ENCODE results near the gene AJAP1. TPM values are rescaled to one million over a fixed set of nuclear protein-coding genes. Genes with fewer than 3 reads are reported as not detected.

AJAP1 gene
- total and polyA plus RNA-seq, 9 donors, result 0.37 to 1.3 (median 0.74) TPM

DNA sequence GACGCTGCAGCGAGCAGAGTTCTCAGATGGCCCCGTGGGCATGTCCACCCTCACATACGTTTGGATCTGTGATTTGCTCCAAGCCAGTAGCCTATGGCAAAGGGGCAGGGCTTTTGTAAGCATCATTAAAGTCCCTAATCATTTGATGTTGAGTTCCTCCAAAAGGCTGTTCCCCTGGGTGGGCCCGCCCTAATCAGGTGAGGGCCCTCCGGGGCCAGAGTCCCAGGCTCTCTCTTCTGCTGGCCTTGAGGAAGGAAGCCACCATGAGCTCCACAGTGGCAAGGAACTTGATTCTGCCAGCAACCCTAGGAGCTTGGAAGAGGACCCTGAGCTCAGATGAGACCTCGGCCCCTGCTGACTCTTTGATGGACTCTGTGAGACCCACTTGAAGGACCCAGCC is 25.4 kb upstream of the AJAP1 start:
- DNase-seq, result no peak
- whole genome bisulfite sequencing (ENCODE audit: insufficient coverage), result 73% methylated on average over 7 of the region's 7 CpGs

DNA sequence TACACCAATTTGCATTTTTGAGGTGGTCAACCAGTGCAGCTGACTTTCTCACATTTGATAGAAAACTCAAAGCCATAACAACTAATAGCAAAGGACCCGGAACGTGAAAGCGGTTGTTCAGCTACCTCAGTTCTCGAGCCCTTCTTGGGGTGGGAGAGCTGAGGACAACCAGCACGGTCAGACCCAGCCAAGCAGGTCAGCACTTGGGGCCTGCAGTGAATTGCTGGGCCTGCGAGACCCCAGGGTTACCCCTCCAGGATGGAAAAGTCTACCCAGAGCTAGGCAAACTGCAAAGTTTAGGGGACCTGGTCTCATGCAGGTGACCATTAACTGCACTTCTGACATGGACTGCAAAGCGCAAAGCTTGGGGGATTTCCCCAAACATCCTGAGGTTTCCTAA is 23.8 kb upstream of the AJAP1 start:
- WGBS (ENCODE audit: insufficient coverage), result 70% methylated on average over 5 of the region's 7 CpGs
- Histone ChIP-seq H3K9me3 (replicated peaks; ENCODE audit: control insufficient read depth, low read depth, low read length) (no peaks in the 10 kb centered on the region), H3K27ac (ENCODE audit: low read length) (no peak overlapping the region), H3K36me3 (ENCODE audit: control insufficient read depth, insufficient read depth, low read length) (no peaks in the 10 kb centered on the region), H3K27me3 (ENCODE audit: control insufficient read depth, insufficient read depth, low read length) (peaks cover 2% of the 10 kb centered on the region), H3K4me1 (ENCODE audit: control insufficient read depth, insufficient read depth, low read length) (peaks cover 3% of the 10 kb centered on the region), H3K4me3 (ENCODE audit: low read length) (no peak overlapping the region)
- no peak for DNase-seq

More for the DNA sequence above, 25.4 kb upstream of the AJAP1 start:
- Histone ChIP-seq H3K27ac (ENCODE audit: low read length) (no peak overlapping the region), H3K4me3 (ENCODE audit: low read length) (no peak overlapping the region), H3K36me3 (ENCODE audit: control insufficient read depth, insufficient read depth, low read length) (no peaks in the 10 kb centered on the region), H3K9me3 (replicated peaks; ENCODE audit: control insufficient read depth, low read depth, low read length) (no peaks in the 10 kb centered on the region), H3K27me3 (ENCODE audit: control insufficient read depth, insufficient read depth, low read length) (peaks cover 6% of the 10 kb centered on the region), H3K4me1 (ENCODE audit: control insufficient read depth, insufficient read depth, low read length) (peaks cover 3% of the 10 kb centered on the region)

DNA sequence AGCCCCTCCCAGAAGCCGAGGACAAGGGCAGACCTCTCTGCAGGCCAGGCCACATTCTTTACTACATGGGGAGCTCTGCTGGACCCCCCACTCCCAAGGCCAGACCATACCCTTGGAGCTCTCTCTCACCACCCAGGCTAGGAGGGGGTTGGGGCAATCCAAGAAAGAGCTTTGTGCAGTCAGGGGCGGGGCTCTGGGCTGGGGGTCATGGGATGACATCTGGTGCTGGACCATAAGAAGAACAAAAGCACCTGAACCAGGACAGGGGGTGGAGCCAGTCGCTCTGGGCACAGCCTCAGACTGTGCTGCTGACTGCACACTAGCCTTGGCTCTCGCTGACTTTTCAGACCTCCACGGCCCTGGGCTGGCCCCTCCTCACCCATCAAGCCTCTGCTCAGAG is 23.1 kb upstream of the AJAP1 start:
- WGBS (ENCODE audit: insufficient coverage), result 85% methylated on average over 4 of the region's 5 CpGs
- Histone ChIP-seq H3K27ac (ENCODE audit: low read length) (no peak overlapping the region), H3K9me3 (replicated peaks; ENCODE audit: control insufficient read depth, low read depth, low read length) (no peaks in the 10 kb centered on the region), H3K27me3 (ENCODE audit: control insufficient read depth, insufficient read depth, low read length) (peaks cover 6% of the 10 kb centered on the region), H3K4me1 (ENCODE audit: control insufficient read depth, insufficient read depth, low read length) (peaks cover 3% of the 10 kb centered on the region), H3K4me3 (ENCODE audit: low read length) (no peak overlapping the region), H3K36me3 (ENCODE audit: control insufficient read depth, insufficient read depth, low read length) (no peaks in the 10 kb centered on the region)
- no peak for DNase-seq

DNA sequence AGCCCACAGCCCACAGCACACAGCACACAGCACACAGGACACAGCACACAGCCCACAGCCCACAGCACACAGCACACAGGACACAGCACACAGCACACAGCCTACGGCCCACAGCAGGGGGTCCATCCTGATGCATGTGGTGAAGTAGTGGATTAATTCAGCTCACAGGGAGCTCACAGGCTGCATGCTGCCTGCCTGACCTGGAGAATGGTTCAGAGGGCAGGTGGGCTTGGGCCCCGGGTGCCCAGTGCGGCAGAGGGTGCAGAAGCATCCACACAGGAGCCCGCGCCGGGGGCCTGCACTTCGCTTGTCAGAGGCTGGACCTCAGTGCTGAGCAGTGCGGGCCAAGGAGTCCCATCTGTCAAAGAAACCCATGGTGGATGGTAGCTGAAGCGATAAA is 21.1 kb upstream of the AJAP1 start:
- no peaks in the 10 kb centered on the region for H3K36me3 ChIP-seq (ENCODE audit: control insufficient read depth, insufficient read depth, low read length)
- no peaks in the 10 kb centered on the region for H3K4me1 ChIP-seq (ENCODE audit: control insufficient read depth, insufficient read depth, low read length)
- H3K27ac ChIP-seq (ENCODE audit: low read length), result no peak overlapping the region
- WGBS (ENCODE audit: insufficient coverage), result 72% methylated on average over 8 of the region's 9 CpGs
- no peak for DNase-seq
- peaks cover 19% of the 10 kb centered on the region for H3K27me3 ChIP-seq (ENCODE audit: control insufficient read depth, insufficient read depth, low read length)
- no peaks in the 10 kb centered on the region for H3K9me3 ChIP-seq (replicated peaks; ENCODE audit: control insufficient read depth, low read depth, low read length)
- H3K4me3 ChIP-seq (ENCODE audit: low read length), result no peak overlapping the region

DNA sequence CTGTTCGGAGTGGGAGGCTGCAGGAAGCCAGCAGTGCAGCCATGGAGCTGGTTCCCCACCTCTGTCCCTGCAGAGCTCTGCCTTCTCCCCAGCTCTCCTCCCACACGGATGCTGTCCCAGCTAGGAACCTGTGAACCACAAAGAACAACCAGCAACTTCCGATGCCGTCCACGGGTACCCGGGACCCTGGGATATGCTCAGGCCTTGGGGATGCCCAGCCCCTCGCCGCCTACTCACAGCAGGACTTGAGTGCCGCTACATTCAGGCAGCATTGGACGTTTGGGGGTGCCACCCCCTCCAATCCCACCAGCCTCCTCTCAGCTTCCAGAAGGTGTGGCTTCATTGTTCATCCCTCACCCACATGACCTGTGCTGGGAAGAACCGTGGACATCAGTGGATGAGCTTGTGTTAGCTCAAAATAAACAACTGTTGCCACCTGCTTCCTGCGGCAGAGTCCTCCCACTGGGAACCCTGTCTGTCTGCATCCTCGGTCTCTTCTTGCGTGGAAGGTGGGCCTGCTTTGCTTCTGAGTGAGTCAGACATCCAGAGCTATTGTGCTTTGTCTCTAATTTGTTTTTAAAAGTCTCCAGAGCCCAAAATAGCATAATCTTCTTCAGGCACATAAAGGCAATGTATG is 20.1 kb upstream of the AJAP1 start:
- no peak for DNase-seq
- Histone ChIP-seq H3K4me1 (ENCODE audit: control insufficient read depth, insufficient read depth, low read length) (no peaks in the 10 kb centered on the region), H3K36me3 (ENCODE audit: control insufficient read depth, insufficient read depth, low read length) (no peaks in the 10 kb centered on the region), H3K27me3 (ENCODE audit: control insufficient read depth, insufficient read depth, low read length) (peaks cover 24% of the 10 kb centered on the region), H3K4me3 (ENCODE audit: low read length) (no peak overlapping the region), H3K9me3 (replicated peaks; ENCODE audit: control insufficient read depth, low read depth, low read length) (no peaks in the 10 kb centered on the region), H3K27ac (ENCODE audit: low read length) (no peak overlapping the region)
- WGBS (ENCODE audit: insufficient coverage), result 68% methylated on average over 12 of the region's 14 CpGs

DNA sequence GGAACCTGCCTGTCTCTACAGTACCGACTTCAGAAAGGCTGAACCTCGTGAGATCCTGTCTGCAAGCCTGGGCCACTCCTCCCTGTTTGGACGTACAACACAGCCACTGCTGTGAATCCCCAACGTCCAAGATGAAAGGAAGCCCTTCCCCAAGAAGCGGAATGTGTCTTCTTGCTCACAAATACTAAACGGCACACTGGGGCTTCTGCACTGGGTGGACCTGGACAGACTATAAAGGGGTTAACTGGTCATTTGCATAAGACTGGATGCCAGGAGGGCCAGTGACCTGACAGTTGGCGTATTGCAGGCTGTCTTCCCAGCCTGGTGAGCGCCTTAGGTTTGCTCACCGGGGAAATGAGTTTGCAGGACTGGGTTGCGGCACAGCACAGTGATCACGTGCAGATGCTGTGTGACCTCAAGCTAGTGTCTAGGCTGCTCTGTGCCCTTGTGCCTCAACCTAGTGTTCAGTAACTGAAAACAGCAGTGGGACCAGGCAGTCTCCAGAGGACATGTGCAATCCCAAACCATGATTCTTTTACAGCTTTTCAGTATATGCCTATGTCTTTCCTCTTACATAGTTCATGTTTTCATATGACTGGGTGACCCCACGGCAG is 19.5 kb upstream of the AJAP1 start:
- Histone ChIP-seq H3K4me3 (ENCODE audit: low read length) (no peak overlapping the region), H3K9me3 (replicated peaks; ENCODE audit: control insufficient read depth, low read depth, low read length) (no peaks in the 10 kb centered on the region), H3K27me3 (ENCODE audit: control insufficient read depth, insufficient read depth, low read length) (peaks cover 24% of the 10 kb centered on the region), H3K36me3 (ENCODE audit: control insufficient read depth, insufficient read depth, low read length) (no peaks in the 10 kb centered on the region), H3K27ac (ENCODE audit: low read length) (no peak overlapping the region), H3K4me1 (ENCODE audit: control insufficient read depth, insufficient read depth, low read length) (no peaks in the 10 kb centered on the region)
- 64% methylated on average over 8 of the region's 12 CpGs for whole genome bisulfite sequencing (ENCODE audit: insufficient coverage)
- no peak for DNase-seq

DNA sequence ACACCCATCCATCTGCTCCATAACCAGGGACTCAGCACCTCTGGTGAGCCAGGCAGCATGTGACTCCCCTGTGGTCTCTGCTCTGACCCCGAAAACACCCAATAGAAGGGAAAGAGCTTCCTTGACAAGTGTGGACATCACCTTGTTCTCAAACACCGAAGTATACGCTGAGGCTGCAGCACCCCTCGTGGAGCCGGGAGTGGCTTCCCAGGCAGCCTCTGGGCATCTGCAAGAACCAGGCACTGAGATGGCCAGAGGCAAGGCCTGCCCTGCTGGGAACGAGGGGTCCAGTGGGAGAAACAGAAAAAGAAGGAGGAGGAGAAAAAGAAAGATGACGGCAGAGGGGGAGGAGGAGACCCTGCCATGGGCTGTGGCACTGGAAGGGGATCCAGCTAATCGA is 18.2 kb upstream of the AJAP1 start:
- WGBS (ENCODE audit: insufficient coverage), result 77% methylated on average over 8 of the region's 8 CpGs
- Histone ChIP-seq H3K36me3 (ENCODE audit: control insufficient read depth, insufficient read depth, low read length) (no peaks in the 10 kb centered on the region), H3K9me3 (replicated peaks; ENCODE audit: control insufficient read depth, low read depth, low read length) (no peaks in the 10 kb centered on the region), H3K27ac (ENCODE audit: low read length) (no peak overlapping the region), H3K4me1 (ENCODE audit: control insufficient read depth, insufficient read depth, low read length) (no peaks in the 10 kb centered on the region), H3K4me3 (ENCODE audit: low read length) (no peak overlapping the region), H3K27me3 (ENCODE audit: control insufficient read depth, insufficient read depth, low read length) (peaks cover 27% of the 10 kb centered on the region)
- DNase-seq, result no peak

DNA sequence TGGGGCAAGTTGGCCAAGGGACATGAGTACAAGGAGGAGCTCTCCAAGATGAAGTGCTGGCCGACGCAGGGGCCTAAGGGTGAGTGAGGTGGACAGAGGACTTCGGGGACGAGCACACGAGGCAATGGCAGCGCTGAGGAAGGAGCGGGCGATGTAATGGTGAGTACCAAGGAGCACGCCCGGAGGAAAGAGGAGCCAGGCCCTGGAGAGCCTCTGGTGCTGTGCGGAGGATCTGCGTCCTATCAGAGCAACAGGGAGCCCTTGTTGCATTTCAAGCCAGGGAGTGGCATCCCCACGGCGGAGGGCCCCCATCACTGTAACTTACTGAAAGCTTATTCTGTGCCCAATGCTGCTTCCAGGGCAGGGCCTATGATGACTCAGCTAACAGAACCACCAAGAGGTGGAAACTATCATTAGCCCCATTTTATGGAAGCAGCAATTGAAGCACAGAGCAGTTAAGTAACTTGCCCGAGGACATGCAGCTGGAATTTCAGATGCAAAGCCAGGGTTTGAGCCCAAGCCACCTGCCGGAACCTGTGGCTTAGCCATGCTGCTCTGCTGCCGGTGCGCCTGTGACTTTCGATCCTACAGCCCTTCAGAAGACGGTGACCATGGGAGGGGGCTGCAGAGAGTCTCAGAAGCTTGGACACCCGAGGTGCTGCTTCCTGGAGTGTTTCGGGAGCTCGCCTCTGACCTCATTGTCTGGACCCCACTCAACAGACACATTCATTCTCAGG is 17.6 kb upstream of the AJAP1 start:
- peaks cover 27% of the 10 kb centered on the region for H3K27me3 ChIP-seq (ENCODE audit: control insufficient read depth, insufficient read depth, low read length)
- no peak overlapping the region for H3K4me3 ChIP-seq (ENCODE audit: low read length)
- no peaks in the 10 kb centered on the region for H3K4me1 ChIP-seq (ENCODE audit: control insufficient read depth, insufficient read depth, low read length)
- no peaks in the 10 kb centered on the region for H3K9me3 ChIP-seq (replicated peaks; ENCODE audit: control insufficient read depth, low read depth, low read length)
- no peak overlapping the region for H3K27ac ChIP-seq (ENCODE audit: low read length)
- no peak for DNase-seq
- no peaks in the 10 kb centered on the region for H3K36me3 ChIP-seq (ENCODE audit: control insufficient read depth, insufficient read depth, low read length)
- 84% methylated on average over 21 of the region's 23 CpGs for WGBS (ENCODE audit: insufficient coverage)

DNA sequence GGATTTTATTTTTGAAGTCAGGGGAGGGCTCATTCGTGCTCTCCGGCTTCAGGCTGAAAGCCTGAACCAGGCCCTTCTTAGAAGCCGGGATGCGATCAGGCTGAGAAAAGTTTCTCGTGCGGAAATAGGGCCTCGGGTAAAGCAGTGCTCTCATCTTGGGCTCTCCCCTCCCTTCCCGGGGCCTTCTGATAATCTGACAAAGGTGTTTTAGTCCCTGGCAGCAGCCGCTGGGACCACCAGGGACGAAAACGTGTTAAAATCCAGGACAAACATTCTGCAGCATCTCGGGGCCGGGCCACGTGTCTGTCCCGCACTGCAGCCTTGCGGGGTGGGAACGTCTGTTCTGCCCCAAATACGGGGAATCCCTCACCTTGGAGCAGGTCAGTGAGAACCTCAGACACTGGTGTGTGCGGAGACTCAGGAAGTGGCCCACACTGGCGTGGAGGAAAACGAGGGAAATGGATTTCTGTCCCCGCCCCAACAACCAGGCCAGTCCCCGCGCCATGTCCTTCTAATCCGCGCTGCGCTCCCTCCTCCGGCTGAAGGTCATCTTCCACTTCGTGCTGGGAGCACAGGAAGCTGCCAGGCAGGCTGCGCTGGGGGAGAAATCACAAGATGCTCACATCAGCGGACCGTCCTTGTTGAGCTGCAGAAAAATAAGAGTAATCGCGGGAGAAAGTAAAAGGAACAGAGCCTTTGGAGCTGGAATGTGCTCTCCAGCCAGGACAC is 16.6 kb upstream of the AJAP1 start:
- Histone ChIP-seq H3K27me3 (ENCODE audit: control insufficient read depth, insufficient read depth, low read length) (peaks cover 32% of the 10 kb centered on the region), H3K27ac (ENCODE audit: low read length) (no peak overlapping the region), H3K9me3 (replicated peaks; ENCODE audit: control insufficient read depth, low read depth, low read length) (no peaks in the 10 kb centered on the region), H3K4me3 (ENCODE audit: low read length) (no peak overlapping the region), H3K4me1 (ENCODE audit: control insufficient read depth, insufficient read depth, low read length) (no peaks in the 10 kb centered on the region), H3K36me3 (ENCODE audit: control insufficient read depth, insufficient read depth, low read length) (no peaks in the 10 kb centered on the region)
- no peak for DNase-seq
- WGBS (ENCODE audit: insufficient coverage), result 45% methylated on average over 32 of the region's 34 CpGs

DNA sequence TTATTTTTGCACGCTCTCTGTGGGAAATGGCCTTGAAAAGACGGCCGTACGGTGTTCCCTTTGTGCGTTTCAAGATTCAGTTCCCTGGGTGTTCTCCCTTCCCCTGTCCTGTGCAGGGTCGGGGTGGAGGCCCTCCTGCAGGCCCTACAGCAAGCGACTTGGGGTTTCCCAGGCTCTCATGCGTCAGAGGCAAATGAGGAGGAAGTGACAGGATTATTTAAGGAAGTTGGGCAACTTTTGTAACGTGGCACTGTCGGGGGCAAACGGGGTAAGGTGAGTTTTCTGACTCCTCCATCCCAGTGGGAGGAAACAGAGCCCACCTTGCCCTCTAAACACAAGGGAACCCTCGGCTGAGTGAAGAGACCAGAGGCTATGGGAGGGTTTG is 16.1 kb upstream of the AJAP1 start:
- no peak overlapping the region for H3K4me3 ChIP-seq (ENCODE audit: low read length)
- H3K4me1 ChIP-seq (ENCODE audit: control insufficient read depth, insufficient read depth, low read length), result no peaks in the 10 kb centered on the region
- DNase-seq, result no peak
- no peaks in the 10 kb centered on the region for H3K36me3 ChIP-seq (ENCODE audit: control insufficient read depth, insufficient read depth, low read length)
- no peak overlapping the region for H3K27ac ChIP-seq (ENCODE audit: low read length)
- peaks cover 33% of the 10 kb centered on the region for H3K27me3 ChIP-seq (ENCODE audit: control insufficient read depth, insufficient read depth, low read length)
- 28% methylated on average over 5 of the region's 12 CpGs for WGBS (ENCODE audit: insufficient coverage)
- no peaks in the 10 kb centered on the region for H3K9me3 ChIP-seq (replicated peaks; ENCODE audit: control insufficient read depth, low read depth, low read length)
